ENCODE data around the gene WBP1.

WBP1 gene

DNA sequence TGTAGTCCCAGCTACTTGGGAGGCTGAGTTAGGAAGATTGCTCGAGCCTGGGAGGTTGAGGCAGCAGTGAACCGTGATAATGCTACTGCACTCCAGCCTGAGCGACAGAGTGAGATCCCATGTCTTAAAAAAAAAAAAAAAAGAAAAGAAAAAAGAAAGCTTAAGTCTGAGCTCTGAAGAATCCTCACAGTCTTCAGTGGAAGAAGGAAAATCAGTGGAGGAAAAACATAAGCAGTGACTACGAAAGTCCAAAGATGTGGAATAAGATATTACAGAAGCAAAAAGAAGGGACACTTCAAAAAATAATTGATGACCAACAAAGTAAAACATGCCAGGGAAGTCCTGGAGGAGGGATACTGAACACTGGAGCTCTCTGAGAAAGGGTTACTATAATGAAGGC, 52.0 kb downstream of the WBP1 start:
- no peak for DNase-seq (ENCODE audit: insufficient read length, low spot score)
- TF ChIP-seq, protein P1, sequence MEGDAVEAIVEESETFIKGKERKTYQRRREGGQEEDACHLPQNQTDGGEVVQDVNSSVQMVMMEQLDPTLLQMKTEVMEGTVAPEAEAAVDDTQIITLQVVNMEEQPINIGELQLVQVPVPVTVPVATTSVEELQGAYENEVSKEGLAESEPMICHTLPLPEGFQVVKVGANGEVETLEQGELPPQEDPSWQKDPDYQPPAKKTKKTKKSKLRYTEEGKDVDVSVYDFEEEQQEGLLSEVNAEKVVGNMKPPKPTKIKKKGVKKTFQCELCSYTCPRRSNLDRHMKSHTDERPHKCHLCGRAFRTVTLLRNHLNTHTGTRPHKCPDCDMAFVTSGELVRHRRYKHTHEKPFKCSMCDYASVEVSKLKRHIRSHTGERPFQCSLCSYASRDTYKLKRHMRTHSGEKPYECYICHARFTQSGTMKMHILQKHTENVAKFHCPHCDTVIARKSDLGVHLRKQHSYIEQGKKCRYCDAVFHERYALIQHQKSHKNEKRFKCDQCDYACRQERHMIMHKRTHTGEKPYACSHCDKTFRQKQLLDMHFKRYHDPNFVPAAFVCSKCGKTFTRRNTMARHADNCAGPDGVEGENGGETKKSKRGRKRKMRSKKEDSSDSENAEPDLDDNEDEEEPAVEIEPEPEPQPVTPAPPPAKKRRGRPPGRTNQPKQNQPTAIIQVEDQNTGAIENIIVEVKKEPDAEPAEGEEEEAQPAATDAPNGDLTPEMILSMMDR (IDR thresholded peaks at IDR 0.05; ENCODE audit: insufficient read depth, missing control alignments) = no peak
- FAIRE-seq = no peak
